Embryonic facial prominence (tissue), 1 donor: Measurements from ENCODE around the gene KCNN2.

Source experiments
- DNase-seq: peaks from one replicate; pipeline ENCODE4 v3.0.0-alpha.2; 2016; ENCODE audit errors: extremely low spot score

KCNN2 gene

GRCh38 chr5:114500756-114501155 is 138.9 kb downstream of the KCNN2 start:
- DNase-seq = no peak

DNA sequence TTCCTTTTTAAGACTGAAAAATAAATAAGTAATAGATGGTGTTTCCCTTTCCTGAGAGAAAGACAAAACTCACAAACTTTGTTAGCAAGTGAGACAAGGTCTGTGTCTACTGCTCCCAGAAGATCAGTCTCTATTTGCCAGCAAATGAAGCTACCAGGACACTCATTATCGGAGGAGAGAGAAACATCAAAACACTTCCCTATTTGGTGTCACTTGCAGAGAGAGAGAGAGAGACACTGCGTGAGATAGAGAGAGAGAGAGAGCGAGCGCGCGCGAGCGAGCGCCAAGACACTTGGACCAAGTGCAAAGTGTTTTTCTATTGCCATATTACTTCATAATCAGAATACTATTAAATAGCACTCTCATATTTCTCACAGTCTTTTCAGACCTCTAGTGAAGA is 142.7 kb downstream of the KCNN2 start:
- DNase-seq = no peak

- no peak for DNase-seq
Observed at GRCh38 chr5:114524221-114524620, 162.4 kb downstream of the KCNN2 start.

- DNase-seq = no peak
Observed at GRCh38 chr5:114544561-114544960, 182.7 kb downstream of the KCNN2 start.
